SU-DHL-6 (cell line): Measurements from ENCODE around the gene TENM4.

Experiments
- EZH2phosphoT487 ChIP-seq: fragments of 200-600 bp; sonication (generic), shearing (Covaris generic); conservative IDR thresholded peaks from 2 replicates; pipeline ENCODE4 v1.6.1; 2018; ENCODE audit warnings: mild to moderate bottlenecking, antibody characterized with exemption, low read length, moderate library complexity, mixed read lengths
- TF ChIP-seq, protein P1 (sequence below): fragments of 200-600 bp; sonication (generic); IDR thresholded peaks from one replicate; pipeline ENCODE4 v1.5.1; 2017; ENCODE audit warnings: antibody characterized with exemption, mild to moderate bottlenecking, low read length, moderate library complexity; ENCODE audit not compliant: insufficient read depth, poor library complexity, severe bottlenecking

DNA sequence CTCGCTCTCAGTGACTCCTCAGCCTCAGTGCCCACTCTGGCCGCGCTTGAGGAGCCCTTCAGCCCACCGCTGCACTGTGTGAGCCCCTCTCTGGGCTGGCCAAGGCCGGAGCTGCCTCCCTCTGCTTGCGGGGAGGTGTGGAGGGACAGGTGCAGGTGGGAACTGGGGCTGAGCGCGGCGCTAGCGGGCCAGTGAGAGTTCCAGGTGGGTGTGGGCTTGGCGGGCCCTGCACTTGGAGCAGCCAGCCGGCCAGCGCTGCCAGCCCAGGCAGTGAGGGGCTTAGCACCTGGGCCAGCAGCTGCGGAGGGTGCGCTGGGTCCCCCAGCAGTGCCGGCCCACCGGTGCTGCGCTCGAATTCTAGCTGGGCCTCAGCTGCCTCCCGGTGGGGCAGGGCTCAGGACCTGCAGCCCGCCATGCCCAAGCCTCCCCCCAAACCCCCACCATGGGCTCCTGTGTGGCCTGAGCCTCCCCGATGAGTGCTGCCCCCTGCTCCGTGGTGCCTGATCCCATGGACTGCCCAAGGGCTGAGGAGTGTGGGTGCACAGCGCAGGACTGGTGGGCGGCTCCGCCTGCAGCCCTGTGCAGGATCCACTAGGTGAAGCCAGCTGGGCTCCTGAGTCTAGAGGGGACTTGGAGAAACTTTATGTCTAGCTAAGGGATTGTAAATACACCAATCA, 802.0 kb downstream of the TENM4 start:
- TF ChIP-seq, protein P1, sequence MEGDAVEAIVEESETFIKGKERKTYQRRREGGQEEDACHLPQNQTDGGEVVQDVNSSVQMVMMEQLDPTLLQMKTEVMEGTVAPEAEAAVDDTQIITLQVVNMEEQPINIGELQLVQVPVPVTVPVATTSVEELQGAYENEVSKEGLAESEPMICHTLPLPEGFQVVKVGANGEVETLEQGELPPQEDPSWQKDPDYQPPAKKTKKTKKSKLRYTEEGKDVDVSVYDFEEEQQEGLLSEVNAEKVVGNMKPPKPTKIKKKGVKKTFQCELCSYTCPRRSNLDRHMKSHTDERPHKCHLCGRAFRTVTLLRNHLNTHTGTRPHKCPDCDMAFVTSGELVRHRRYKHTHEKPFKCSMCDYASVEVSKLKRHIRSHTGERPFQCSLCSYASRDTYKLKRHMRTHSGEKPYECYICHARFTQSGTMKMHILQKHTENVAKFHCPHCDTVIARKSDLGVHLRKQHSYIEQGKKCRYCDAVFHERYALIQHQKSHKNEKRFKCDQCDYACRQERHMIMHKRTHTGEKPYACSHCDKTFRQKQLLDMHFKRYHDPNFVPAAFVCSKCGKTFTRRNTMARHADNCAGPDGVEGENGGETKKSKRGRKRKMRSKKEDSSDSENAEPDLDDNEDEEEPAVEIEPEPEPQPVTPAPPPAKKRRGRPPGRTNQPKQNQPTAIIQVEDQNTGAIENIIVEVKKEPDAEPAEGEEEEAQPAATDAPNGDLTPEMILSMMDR = no peak
- TF ChIP-seq EZH2phosphoT487 = no peak
